Hematopoietic multipotent progenitor cell treated with erythropoietin and hydrocortisone succinate and interleukin-3 and kit ligand, for 4 days (in vitro differentiated cells): Measurements from ENCODE around the gene MPHOSPH9.

Experiments used
- DNase-seq: peaks from one replicate; pipeline ENCODE4 v3.0.0-alpha.2; 2015

MPHOSPH9 gene

DNA sequence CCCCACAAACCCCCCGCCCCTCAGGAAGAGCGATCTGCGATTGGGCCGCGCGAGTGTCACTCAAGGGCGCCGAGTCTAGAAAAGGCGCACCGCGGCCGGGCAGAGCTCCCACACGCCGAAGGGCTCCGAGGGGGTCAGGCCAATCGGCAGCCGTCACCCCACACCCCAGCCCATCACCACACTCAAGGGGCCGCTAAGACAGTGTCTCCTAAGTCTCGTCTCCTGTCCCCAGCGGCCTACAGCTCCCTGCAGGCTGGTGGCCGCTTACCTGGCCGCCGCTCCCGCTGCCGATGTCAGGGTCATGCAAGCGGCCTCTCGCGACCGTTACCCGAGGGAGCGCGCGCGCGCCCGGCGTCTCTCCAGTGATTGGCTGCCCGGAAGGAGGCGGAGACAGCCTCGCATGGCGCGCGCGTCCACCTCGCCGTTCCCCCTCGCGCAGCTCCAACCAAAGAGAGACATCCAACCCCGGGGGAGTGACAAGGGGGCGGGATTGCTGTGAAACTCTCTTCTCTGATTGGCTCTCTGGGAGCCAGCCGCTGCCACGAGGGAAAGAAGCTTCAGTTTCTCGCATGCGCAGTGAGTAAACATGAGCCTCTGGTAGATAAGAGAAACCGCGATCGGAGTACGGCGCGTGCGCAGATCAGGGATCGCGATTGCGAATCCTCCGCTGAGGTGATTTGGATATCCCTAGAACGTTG is at the start of gene MPHOSPH9, which contains the start of gene MTRFR:
Gene MPHOSPH9 (minus strand): TSS at position 335 of the 698 bp plus-strand sequence. CDS start 2,777 bp downstream, outside the sequence.
Gene MTRFR (plus strand): TSS at position 630 of the 698 bp plus-strand sequence. CDS start 20,239 bp downstream, outside the sequence.
- DNase-seq: peak; percentile 100

DNA sequence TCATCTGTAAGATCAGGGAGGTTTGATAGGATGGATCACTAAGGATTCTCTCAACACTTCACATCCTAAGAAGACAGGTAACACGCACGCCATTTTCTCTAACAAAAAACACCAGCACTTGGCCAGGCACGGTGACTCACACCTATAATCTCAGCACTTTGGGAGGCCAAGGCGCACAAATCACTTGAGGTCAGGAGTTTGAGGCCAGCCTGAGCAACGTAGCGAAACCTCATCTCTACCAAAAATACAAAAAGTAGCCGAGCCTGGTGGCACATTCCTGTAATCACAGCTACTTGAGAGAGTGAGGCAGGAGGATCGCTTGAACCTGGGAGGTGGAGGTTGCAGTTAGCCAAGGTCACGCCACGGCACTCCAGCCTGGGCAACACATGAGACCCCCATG is 49.2 kb upstream of the MPHOSPH9 start:
- DNase-seq: no peak

- no peak for DNase-seq
Observed at GRCh38 chr12:123280971-123281370, 48.0 kb upstream of the MPHOSPH9 start.

DNA sequence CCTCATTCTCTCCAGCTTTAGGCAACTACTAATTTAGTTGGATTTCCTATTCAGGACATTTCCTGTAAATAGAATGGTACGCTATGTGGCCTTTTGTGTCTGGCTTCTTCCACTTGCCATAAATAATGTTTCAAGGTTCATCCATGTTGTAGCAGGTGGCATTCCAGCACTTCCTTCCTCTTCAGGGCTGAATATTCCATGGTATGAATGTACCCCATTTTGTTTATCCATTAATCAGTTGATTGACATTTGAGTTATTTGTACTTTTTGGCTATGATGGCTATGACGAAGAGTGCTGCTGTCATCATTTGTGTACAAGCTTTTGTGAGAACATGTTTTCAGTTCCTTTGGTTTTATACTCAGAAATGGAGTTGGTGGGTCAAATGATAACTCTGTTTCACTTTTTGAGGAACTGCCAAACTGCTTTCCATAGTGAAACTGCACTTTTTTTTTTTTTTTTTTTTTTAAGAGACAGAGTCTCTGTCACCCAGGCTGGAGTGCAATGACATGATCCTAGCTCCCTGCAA is 45.2 kb upstream of the MPHOSPH9 start:
- peak; percentile 76 for DNase-seq

DNA sequence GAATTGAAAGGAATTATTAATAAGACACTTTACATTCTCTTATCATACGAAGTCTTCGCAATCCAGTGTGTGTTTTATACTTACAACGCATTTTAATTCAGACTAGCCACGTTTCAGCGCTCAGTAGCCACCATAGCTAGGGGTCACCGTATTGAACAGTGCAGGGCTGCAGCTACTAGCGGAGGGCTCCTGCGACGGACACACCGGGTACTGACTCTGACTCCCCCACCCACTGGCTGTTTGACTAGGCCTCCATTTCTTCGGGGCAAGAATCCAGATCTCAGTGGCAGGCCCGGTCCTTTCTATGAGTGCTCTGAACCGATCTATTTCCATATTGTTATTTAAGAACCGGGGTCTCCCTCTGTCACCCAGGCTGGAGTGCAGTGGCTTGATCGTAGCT is 40.2 kb upstream of the MPHOSPH9 start:
- DNase-seq: no peak

DNA sequence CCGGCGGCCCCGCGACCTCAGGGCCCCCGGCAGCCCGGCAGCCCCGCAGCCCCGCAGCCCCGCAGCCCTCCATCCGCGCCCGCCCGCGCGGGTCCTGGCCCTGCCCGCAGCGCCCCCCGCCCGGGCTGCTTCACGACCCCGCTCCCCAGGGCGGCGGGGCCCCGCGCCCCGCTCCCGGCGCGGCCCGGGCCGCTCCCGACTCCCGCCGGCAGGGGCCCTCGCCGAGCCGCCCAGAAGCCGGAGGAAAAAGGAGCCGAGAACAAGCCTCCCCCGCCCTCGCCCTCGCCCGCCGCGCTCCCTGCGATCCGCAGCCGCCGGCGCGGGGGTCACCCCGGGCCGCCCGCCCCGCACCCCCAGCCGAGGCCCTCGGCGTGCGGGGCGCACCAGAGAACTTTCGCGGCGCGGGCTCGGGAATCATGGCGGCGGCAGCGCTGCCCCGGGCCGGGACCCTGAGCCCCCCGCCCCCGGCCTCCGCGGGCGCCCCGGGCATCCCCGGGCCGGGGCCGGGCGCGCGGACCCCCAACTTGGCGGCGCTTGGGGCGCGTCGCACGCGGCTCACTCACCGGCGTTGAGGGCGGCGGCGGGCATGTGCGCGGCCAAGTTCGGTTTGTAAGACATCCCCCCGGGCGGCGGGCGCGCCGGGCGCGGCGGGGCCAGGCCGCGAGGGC is 38.2 kb upstream of the MPHOSPH9 start:
- DNase-seq: peak; percentile 90

DNA sequence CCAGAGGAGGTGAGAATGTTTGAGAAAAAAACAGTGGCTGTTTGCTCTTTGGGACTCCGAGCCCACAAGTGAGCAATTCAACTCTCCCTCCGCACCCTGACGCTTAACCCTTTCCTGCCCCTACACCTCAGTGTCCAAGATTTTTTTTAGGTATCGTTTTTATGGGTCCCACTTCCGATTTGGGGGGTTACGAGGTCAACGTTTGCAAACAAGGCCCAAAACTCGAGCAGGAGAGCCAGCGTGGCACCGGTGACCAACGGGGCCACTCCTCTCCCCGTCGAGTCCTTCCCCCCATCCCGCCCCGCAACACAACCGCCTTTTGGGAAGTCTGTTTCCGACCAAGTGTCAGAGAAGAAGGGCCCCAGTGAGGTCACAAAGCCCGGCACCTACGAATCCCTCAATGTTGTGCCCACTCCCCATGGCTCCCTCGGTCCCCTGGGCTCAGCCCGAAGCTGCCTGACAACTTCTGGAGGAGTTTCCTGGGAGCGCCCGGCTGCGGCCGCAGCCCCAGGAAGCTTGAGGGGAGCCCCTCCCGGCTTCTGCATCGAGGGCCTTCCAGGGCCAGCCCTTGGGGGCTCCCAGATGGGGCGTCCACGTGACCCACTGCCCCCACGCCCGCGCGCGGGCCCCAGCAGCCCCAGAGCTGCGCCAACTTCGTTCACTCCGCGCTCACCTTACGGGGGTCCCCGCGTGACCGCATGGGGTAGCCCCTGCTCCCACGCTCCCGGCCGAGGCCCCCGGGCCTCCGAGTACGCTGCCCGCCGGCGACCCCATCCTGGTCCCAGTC is 37.5 kb upstream of the MPHOSPH9 start:
- DNase-seq: peak; percentile 57

DNA sequence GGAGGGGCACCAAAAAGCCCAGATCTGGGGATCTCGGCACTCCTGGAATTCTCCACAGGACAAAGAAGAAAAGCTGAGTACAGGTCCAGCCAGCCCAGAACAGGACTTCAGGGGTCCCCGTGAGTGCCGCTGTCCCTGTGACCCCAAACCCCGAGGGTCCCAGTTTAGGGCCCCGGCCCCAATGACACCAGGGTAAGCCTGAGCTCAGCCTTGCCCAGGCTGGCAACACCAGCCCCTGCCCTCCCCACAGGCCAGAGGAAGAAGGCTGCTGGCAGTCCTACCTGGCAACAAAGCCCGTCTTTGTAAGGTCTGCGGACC is 36.9 kb upstream of the MPHOSPH9 start:
- DNase-seq: no peak

DNA sequence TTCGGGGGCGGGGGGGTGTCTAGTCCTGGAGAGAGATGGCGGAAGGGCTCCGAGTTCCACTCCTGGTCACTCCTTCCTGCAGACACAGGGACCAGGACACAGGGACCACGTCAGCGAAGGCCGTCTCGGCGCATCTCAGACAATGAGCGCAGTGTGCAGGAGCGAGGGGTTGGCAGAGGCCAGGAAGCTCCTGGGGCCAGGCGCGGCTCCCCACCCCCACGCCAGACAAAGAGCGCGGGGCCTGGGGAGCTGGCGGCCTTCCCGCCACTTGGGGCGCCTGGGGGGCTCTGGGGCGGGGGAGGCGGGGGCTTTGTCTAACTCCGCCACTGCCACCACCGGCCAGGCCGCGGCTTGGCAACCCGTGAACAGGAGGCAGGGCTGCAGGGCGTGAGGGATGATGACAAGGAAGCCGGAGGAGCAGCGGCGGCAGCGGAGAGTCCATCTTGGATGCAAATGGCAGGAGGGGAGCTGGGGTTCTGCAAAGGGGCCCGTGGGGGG is 36.5 kb upstream of the MPHOSPH9 start:
- DNase-seq: peak; percentile 96

DNA sequence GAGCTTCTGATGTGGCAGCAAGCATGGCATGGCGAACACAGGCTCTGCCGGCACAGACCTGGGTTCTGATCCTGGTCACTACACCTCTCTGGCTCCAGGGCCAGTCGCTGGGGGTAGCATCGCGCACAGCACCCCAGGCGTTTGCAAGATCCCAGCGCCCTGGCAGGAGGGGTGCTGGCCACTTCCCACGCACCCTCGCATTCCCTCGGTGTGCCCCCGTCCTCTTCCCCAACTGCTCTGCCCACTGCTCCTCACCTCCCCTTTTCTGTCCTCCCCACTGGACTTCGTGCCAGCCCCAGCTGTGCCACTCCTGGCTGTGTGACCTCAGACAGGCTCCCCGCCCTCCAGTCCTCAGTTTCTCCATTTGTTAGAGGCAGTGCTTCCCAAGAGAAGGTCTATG is 35.9 kb upstream of the MPHOSPH9 start:
- DNase-seq: no peak

GRCh38 chr12:123267991-123268843 is 35.3 kb upstream of the MPHOSPH9 start:
- DNase-seq: peak; percentile 90

GRCh38 chr12:123267335-123267920 is 34.5 kb upstream of the MPHOSPH9 start:
- no peak for DNase-seq

GRCh38 chr12:123266679-123267277 is 33.8 kb upstream of the MPHOSPH9 start:
- DNase-seq: no peak

DNA sequence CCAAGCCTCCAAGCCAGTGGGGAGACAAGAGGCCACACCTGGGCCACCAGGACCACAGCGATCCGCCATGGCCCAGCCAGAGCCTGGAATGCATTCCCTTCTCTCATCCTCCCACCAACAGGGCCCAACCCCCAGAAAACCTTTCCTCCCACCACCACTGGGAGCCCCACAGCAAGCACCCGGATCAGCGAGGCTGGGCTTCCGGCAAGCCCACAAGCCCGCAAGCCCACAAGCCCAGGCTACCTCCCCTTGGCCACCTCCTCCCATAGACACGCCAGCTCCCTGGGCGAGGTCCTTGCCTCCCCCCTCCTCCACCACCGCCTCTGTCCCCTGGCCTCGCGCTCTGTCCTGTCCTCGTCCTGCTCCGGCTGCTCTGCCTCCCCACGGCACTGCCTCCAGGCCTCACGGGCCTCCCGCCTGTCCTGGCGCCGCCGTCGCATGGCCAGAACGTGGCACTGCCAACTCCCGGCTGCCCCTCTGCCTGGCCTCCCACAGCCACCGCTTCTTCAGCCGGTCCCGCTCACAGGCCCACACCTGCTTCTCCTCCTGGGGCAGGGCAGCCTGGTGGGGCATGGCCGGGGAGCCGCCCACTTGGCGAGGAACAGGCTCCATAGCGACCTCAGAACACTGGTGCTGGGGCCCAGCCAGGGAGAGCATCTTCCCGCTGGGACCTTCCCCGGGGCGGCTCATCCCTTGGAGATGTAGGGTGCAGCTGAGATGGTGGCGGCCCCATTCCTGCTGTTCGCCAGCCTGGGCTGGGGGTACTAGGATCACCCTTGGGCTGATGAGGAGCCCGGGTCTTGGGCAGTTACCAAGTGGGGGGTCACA is 33.1 kb upstream of the MPHOSPH9 start:
- DNase-seq: no peak

GRCh38 chr12:123264642-123265041 is 31.7 kb upstream of the MPHOSPH9 start:
- DNase-seq: peak; percentile 64

DNA sequence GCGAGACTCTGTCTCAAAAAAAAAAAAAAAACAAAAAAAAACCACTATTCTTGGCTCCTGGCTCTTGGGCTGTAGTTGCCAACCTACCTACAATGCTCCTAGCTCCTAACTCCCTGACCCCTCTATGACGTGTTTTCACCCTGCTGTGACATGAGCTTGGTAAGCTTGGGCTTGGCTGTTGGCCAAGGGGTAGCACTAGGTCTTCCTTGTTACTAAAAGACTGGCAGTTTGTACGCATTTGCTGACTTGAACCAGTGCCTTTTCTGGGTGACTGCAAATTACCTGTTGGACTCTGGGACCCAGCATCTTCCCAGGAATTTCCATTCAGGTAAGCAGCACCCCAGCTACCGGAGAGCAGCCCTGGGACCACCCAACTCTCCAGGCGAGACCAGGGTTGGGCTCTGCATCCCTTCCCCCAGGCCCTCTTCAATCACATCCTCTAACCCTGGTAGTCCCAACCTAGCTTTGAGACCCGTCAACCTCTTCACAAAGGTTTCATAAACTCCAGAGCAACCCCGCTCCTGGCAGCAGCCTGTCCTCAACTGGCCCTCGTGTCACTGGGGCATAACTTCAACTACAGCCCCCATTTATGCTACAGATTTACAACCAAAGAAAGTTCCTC is 30.4 kb upstream of the MPHOSPH9 start:
- no peak for DNase-seq

- no peak for DNase-seq
Observed at GRCh38 chr12:123261196-123261595, 28.3 kb upstream of the MPHOSPH9 start.

DNA sequence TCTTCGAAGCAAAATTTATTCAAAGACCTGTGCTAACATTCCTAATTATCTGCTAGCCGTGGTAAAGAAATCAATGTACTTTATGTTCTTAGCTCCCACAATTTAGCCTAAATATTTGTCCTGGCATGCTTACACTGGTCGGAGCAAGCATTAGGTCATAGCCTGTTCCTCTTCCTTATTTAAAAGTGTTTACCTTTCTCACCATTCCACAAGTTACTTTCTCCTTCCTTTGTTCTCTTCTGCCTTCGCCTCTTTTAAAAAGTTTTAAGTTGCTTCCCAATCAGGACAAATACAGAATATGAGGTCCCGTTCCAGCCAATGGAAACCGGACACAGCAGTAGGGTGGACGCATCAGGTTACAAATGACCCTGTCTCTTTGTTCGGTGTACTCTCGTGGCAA is 27.1 kb upstream of the MPHOSPH9 start:
- no peak for DNase-seq

DNA sequence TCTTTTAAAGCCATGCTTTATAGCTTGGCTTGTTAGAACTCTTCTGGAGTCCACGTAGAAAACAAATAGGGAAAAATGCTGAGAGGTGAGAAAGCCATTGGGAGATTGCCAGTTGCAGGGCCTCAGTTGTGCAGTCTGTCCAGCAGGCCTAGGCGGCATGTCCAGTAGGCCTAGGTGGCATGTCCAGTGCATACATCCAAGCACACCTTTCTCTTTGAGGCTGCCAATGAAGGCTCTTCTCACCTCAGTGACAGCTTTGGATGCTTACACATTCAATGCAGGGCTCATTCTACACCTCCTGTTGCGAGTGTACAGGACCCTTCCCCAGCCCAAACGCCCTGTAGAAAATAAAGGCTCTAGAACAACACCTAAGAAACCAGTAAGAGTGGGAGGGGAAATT is 25.7 kb upstream of the MPHOSPH9 start:
- DNase-seq: no peak

- no peak for DNase-seq
Observed at GRCh38 chr12:123254853-123255446, 22.0 kb upstream of the MPHOSPH9 start.
